Stomach (tissue), 9 donors: ENCODE measurements around the gene CCDC80. TPM values are rescaled to one million over a fixed set of nuclear protein-coding genes. Genes with fewer than 3 reads are reported as not detected.

Source experiments
- DNase-seq, 2 donors: peaks; one replicate each; pipeline versions ENCODE4 v3.0.0 to v3.0.0-alpha.2; 2013 to 2019
- H3K27ac ChIP-seq, 5 donors: fragments of 200-600 bp in 4 of 5; sonication (generic) in 4 of 5; one replicate each; pipeline ENCODE4 v1.5.1; 2013 to 2019; ENCODE audit warnings: mild to moderate bottlenecking in 1 of 5, moderate library complexity in 1 of 5
- H3K27me3 ChIP-seq, 3 donors: fragments of 200-600 bp; sonication (generic); one replicate each; pipeline ENCODE4 v1.5.1; 2017 to 2019; ENCODE audit warnings: mixed run types in 1 of 3
- H3K36me3 ChIP-seq, 4 donors: fragments of 200-600 bp; sonication (generic); 1 replicate in 3 of 4; 2 replicates in 1 of 4; pipeline ENCODE4 v1.5.1; 2016 to 2019
- H3K4me1 ChIP-seq, 4 donors: fragments of 200-600 bp; sonication (generic); one replicate each; pipeline ENCODE4 v1.5.1; 2016 to 2019
- H3K4me3 ChIP-seq, 4 donors: fragments of 200-600 bp; sonication (generic) in 3 of 4; one replicate each; pipeline ENCODE4 v1.5.1; 2016 to 2019; ENCODE audit warnings: mild to moderate bottlenecking in 1 of 4
- H3K9me3 ChIP-seq, 4 donors: fragments of 200-600 bp; sonication (generic); one replicate each; pipeline ENCODE4 v1.5.1; 2016 to 2019
- CTCF ChIP-seq, 7 experiments: fragments of 450-650 bp in 4 of 7; fragments of 200-600 bp in 3 of 7; sonication (generic) in 3 of 7; IDR thresholded peaks; one replicate each; pipeline ENCODE4 v1.5.1; 2016 to 2019; ENCODE audit warnings: antibody characterized with exemption in 7 of 7, control low read depth in 2 of 7, mild to moderate bottlenecking in 1 of 7
- EP300 ChIP-seq: sonication (generic); formaldehyde crosslinking; IDR thresholded peaks from one replicate; pipeline ENCODE4 v1.6.1; 2017; ENCODE audit warnings: antibody characterized with exemption
- POLR2A ChIP-seq, 4 donors: fragments of 450-650 bp; IDR thresholded peaks; one replicate each; pipeline ENCODE4 v1.6.1; 2016; ENCODE audit warnings: antibody characterized with exemption in 4 of 4, control low read depth in 2 of 4, mild to moderate bottlenecking in 1 of 4, moderate library complexity in 1 of 4
- POLR2AphosphoS5 ChIP-seq, 3 donors: sonication (generic); formaldehyde crosslinking; IDR thresholded peaks; one replicate each; pipeline ENCODE4 v1.6.1; 2016; ENCODE audit warnings: antibody characterized with exemption in 3 of 3
- WGBS, 5 donors: extraction: QIAGEN DNeasy Blood & Tissue Kit in 3 of 5; methylation state at CpG; one replicate each; pipeline versions ENCODE4 v1.1.5 to v1.1.7; 2013 to 2018; 5-methylcytosine and 5-hydroxymethylcytosine counted together
- intact Hi-C: fragments of 100-400 bp; cut with DNase I; formaldehyde crosslinking; loops from one replicate; pipeline ENCODE4 v1.15.1; 2023; ENCODE audit warnings: low total_unique reads
- polyA plus RNA-seq, 3 donors: library from polyadenylated mRNA; stranded (reverse); fragments of 200-250 nt; gene quantifications; one replicate each; pipeline ENCODE4 v1.2.3, GENCODE V29; 2013
- total RNA-seq, 5 donors: library from RNA; depleted of rRNA; stranded (reverse); fragments of >200 nt; gene quantifications; one replicate each; pipeline versions ENCODE4 v1.1.0 to v1.2.3, GENCODE V29; 2014 to 2016
- donor health status: healthy with polysubstance abuse.
- donor health status: Bipolar disorder and iron deficiency.
- donor health status: healthy.

Gene CCDC80
- total and polyA plus RNA-seq, 8 donors = 2.3 to 158 (median 11.5) TPM

GRCh38 chr3:112653881-112654300, 12.9 kb upstream of the CCDC80 start:
- H3K27ac ChIP-seq = peak overlapping the region in 4 of 5 donors; percentile 42 to 68 (median 64)
- no peak for TF ChIP-seq EP300
- TF ChIP-seq POLR2A (IDR thresholded peaks at IDR 0.05) = no peak
- TF ChIP-seq CTCF (IDR thresholded peaks at IDR 0.05) = no peak
- no peak for TF ChIP-seq POLR2AphosphoS5 (IDR thresholded peaks at IDR 0.05)
- H3K36me3 ChIP-seq = no peaks in the 10 kb centered on the region
- intact Hi-C loops = no loop called here
- no peak for DNase-seq
- no peak overlapping the region for H3K4me3 ChIP-seq
- WGBS, 5 donors = 70 to 80% (median 76%) methylated on average over 5 of the region's 5 CpGs
- no peaks in the 10 kb centered on the region for H3K4me1 ChIP-seq
- no peaks in the 10 kb centered on the region for H3K27me3 ChIP-seq
- no peaks in the 10 kb centered on the region for H3K9me3 ChIP-seq

- Histone ChIP-seq H3K4me1 (no peaks in the 10 kb centered on the region), H3K27me3 (no peaks in the 10 kb centered on the region), H3K4me3 (no peak overlapping the region), H3K9me3 (no peaks in the 10 kb centered on the region), H3K27ac (peak overlapping the region in 3 of 5 donors; percentile 42 to 65 (median 63)), H3K36me3 (no peaks in the 10 kb centered on the region)
- 67 to 88% (median 73%) methylated on average over 5 of the region's 5 CpGs for whole genome bisulfite sequencing, 5 donors
- intact Hi-C loops = no loop called here
- no peak for DNase-seq
- TF ChIP-seq POLR2AphosphoS5 (IDR thresholded peaks at IDR 0.05) = peak in 2 of 3 donors; percentile 15 to 37
- no peak for TF ChIP-seq POLR2A (IDR thresholded peaks at IDR 0.05)
Measured at GRCh38 chr3:112653209-112653871, 12.4 kb upstream of the CCDC80 start.

- Histone ChIP-seq H3K27ac (no peak overlapping the region), H3K4me3 (no peak overlapping the region), H3K9me3 (no peaks in the 10 kb centered on the region), H3K36me3 (no peaks in the 10 kb centered on the region), H3K4me1 (peaks cover 0 to 5% (median 0%) of the 10 kb centered on the region in 4 donors), H3K27me3 (no peaks in the 10 kb centered on the region)
- 89 to 100% (median 93%) methylated on average over 2 of the region's 2 CpGs for WGBS, 5 donors
- DNase-seq = no peak
- intact Hi-C loops = no loop called here
- TF ChIP-seq POLR2A (IDR thresholded peaks at IDR 0.05) = no peak
- no peak for TF ChIP-seq CTCF (IDR thresholded peaks at IDR 0.05)
- no peak for TF ChIP-seq EP300
- TF ChIP-seq POLR2AphosphoS5 (IDR thresholded peaks at IDR 0.05) = no peak
Measured at GRCh38 chr3:112651516-112651915, 10.6 kb upstream of the CCDC80 start.

GRCh38 chr3:112651071-112651470, 10.1 kb upstream of the CCDC80 start:
- 86 to 96% (median 91%) methylated on average over 3 of the region's 3 CpGs for WGBS, 5 donors
- no peaks in the 10 kb centered on the region for H3K36me3 ChIP-seq
- TF ChIP-seq EP300 = no peak
- no peak for TF ChIP-seq POLR2AphosphoS5 (IDR thresholded peaks at IDR 0.05)
- no peak for TF ChIP-seq CTCF (IDR thresholded peaks at IDR 0.05)
- no peak for TF ChIP-seq POLR2A (IDR thresholded peaks at IDR 0.05)
- no peak for DNase-seq
- H3K9me3 ChIP-seq = no peaks in the 10 kb centered on the region
- H3K4me1 ChIP-seq = peaks cover 0 to 9% (median 0%) of the 10 kb centered on the region in 4 donors
- no peaks in the 10 kb centered on the region for H3K27me3 ChIP-seq
- no peak overlapping the region for H3K4me3 ChIP-seq
- intact Hi-C loops = no loop called here
- no peak overlapping the region for H3K27ac ChIP-seq

- no peaks in the 10 kb centered on the region for H3K36me3 ChIP-seq
- WGBS, 5 donors = 86 to 98% (median 92%) methylated on average over 3 of the region's 3 CpGs
- DNase-seq = no peak
- H3K27ac ChIP-seq = no peak overlapping the region
- H3K4me1 ChIP-seq = peaks cover 0 to 9% (median 0%) of the 10 kb centered on the region in 4 donors
- no peak for TF ChIP-seq EP300
- no peak for TF ChIP-seq CTCF (IDR thresholded peaks at IDR 0.05)
- intact Hi-C loops = no loop called here
- H3K4me3 ChIP-seq = no peak overlapping the region
- no peaks in the 10 kb centered on the region for H3K9me3 ChIP-seq
- no peaks in the 10 kb centered on the region for H3K27me3 ChIP-seq
Measured at GRCh38 chr3:112650482-112650881, 9.5 kb upstream of the CCDC80 start.
